Fibroblast of skin of right quadriceps (primary cell): ENCODE measurements around the gene C3orf52.
"Not testable (repeated sequence)": the region's sequence is repeated elsewhere in the genome, so short reads cannot be mapped to it uniquely, and the experiment has no call there.

Experiments used
- DNase-seq: peaks from one replicate; pipeline ENCODE4 v3.0.0-alpha.2; 2013

Gene C3orf52

GRCh38 chr3:112086076-112086854 lies at the start of gene C3orf52:
TSS of gene C3orf52 (plus strand) at chr3:112086389. CDS start at chr3:112086408, 19 bp downstream.
- peak; percentile 72 for DNase-seq

- not testable (repeated sequence) for DNase-seq
These were observed 49.0 kb upstream of the C3orf52 start for GRCh38 chr3:112037194-112037593.

GRCh38 chr3:112038863-112039262 lies 47.3 kb upstream of the C3orf52 start:
- DNase-seq: peak; percentile 20

- DNase-seq: no peak
These were observed 44.9 kb upstream of the C3orf52 start for GRCh38 chr3:112041321-112041720.

GRCh38 chr3:112042842-112043280 lies 43.3 kb upstream of the C3orf52 start:
- no peak for DNase-seq

- DNase-seq: peak; percentile 72
These were observed 42.5 kb upstream of the C3orf52 start for GRCh38 chr3:112043621-112044201.

GRCh38 chr3:112046599-112046998 lies 39.6 kb upstream of the C3orf52 start:
- DNase-seq: no peak

- DNase-seq: no peak
These were observed 38.9 kb upstream of the C3orf52 start for GRCh38 chr3:112047264-112047663.

GRCh38 chr3:112048911-112049310 lies 37.3 kb upstream of the C3orf52 start:
- DNase-seq: no peak

GRCh38 chr3:112053229-112053628 lies 33.0 kb upstream of the C3orf52 start:
- DNase-seq: no peak

- DNase-seq: peak; percentile 84
These were observed 29.7 kb upstream of the C3orf52 start for GRCh38 chr3:112056451-112056929.

- DNase-seq: no peak
These were observed 26.7 kb upstream of the C3orf52 start for GRCh38 chr3:112059497-112059896.

GRCh38 chr3:112061152-112061551 lies 25.0 kb upstream of the C3orf52 start:
- DNase-seq: peak; percentile 54

GRCh38 chr3:112072387-112073060 lies 13.7 kb upstream of the C3orf52 start:
- not testable (repeated sequence) for DNase-seq

GRCh38 chr3:112074006-112074405 lies 12.2 kb upstream of the C3orf52 start:
- DNase-seq: peak; percentile 31

GRCh38 chr3:112074616-112075497 lies 11.3 kb upstream of the C3orf52 start:
- peak; percentile 86 for DNase-seq

- no peak for DNase-seq
These were observed 7.8 kb upstream of the C3orf52 start for GRCh38 chr3:112078125-112079083.

GRCh38 chr3:112083239-112083638 lies 3.0 kb upstream of the C3orf52 start:
- no peak for DNase-seq

- no peak for DNase-seq
These were observed 1.0 kb upstream of the C3orf52 start for GRCh38 chr3:112084980-112085705.

- no peak for DNase-seq
These were observed 484 bp upstream of the C3orf52 start for GRCh38 chr3:112085735-112086075.
